SK-N-SH (cell line): ENCODE measurements around the gene TNNT3. TPM values are rescaled to one million over a fixed set of nuclear protein-coding genes. Genes with fewer than 3 reads are reported as not detected.

Experiments
- CTCF ChIA-PET: fragments of 300-600, 350-600 bp; formaldehyde crosslinking; extraction: SDS; loops from one replicate; lab custom pipeline; 2021; lab: Yijun Ruan, JAX
- POLR2A ChIA-PET: fragments of 350-600 bp; sonication (Branson Sonifier 250); formaldehyde crosslinking; extraction: SDS; loops from one replicate; lab custom pipeline; 2020; ENCODE audit warnings: antibody characterized with exemption, inconsistent platforms; lab: Yijun Ruan, JAX
- DNase-seq: peaks from one replicate; pipeline ENCODE4 v3.0.0; 2012
- H2AFZ ChIP-seq: fragments of 200-600 bp; sonication (generic); 2 replicates; pipeline ENCODE4 v1.8.1; 2016; ENCODE audit warnings: antibody characterized with exemption, mild to moderate bottlenecking, low read depth
- H3F3A ChIP-seq: fragments of 200-600 bp; sonication (generic); replicated peaks from 2 replicates; pipeline ENCODE3; 2016; ENCODE audit warnings: antibody characterized with exemption, mild to moderate bottlenecking; ENCODE audit not compliant: insufficient read depth
- H3K27ac ChIP-seq, 2 experiments: fragments of 200-500 bp in 1 of 2; fragments of 200-600 bp in 1 of 2; sonication (Bioruptor generic) in 1 of 2; sonication (generic), shearing (Covaris generic) in 1 of 2; 2 replicates each; pipeline versions ENCODE4 v1.5.1 to v1.6.1; 2014 to 2016; ENCODE audit warnings: low read depth in 2 of 2, inconsistent platforms in 1 of 2, low read length in 1 of 2, mild to moderate bottlenecking in 1 of 2, mixed read lengths in 1 of 2
- H3K27me3 ChIP-seq: fragments of 200-600 bp; sonication (generic), shearing (Covaris generic); 2 replicates; pipeline ENCODE4 v1.6.1; 2016; ENCODE audit warnings: mixed run types; ENCODE audit not compliant: insufficient read depth
- H3K36me3 ChIP-seq, 2 experiments: fragments of 200-500 bp in 1 of 2; fragments of 200-600 bp in 1 of 2; sonication (Bioruptor generic) in 1 of 2; sonication (generic) in 1 of 2; replicated peaks in 1 of 2; 2 replicates each; pipeline versions ENCODE3 to v1.5.1; 2014 to 2016; ENCODE audit warnings: low read length in 1 of 2, mild to moderate bottlenecking in 1 of 2; ENCODE audit not compliant: insufficient read depth in 2 of 2, control insufficient read depth in 1 of 2
- H3K4me1 ChIP-seq, 2 experiments: fragments of 200-500 bp in 1 of 2; fragments of 200-600 bp in 1 of 2; sonication (Bioruptor generic) in 1 of 2; sonication (generic), shearing (Covaris generic) in 1 of 2; 2 replicates each; pipeline versions ENCODE4 v1.5.1 to v1.6.1; 2014 to 2016; ENCODE audit warnings: low read depth in 1 of 2, low read length in 1 of 2, mixed run types in 1 of 2; ENCODE audit not compliant: insufficient read depth in 2 of 2, control insufficient read depth in 1 of 2
- H3K4me2 ChIP-seq: fragments of 200-600 bp; sonication (generic), shearing (Covaris generic); 2 replicates; pipeline ENCODE4 v1.6.1; 2017; ENCODE audit warnings: mixed run types
- H3K4me3 ChIP-seq, 2 experiments: fragments of 200-500 bp in 1 of 2; fragments of 200-600 bp in 1 of 2; sonication (Bioruptor generic) in 1 of 2; sonication (generic), shearing (Covaris generic) in 1 of 2; 2 replicates each; pipeline versions ENCODE4 v1.5.1 to v1.8.1; 2014 to 2016; ENCODE audit warnings: low read depth in 2 of 2, inconsistent platforms in 1 of 2, low read length in 1 of 2, mild to moderate bottlenecking in 1 of 2, mixed read lengths in 1 of 2, moderate library complexity in 1 of 2
- H3K79me2 ChIP-seq: fragments of 200-600 bp; sonication (generic); 2 replicates; pipeline ENCODE4 v1.8.1; 2017; ENCODE audit warnings: mild to moderate bottlenecking; ENCODE audit not compliant: insufficient read depth
- H3K9ac ChIP-seq: fragments of 200-600 bp; sonication (generic); 2 replicates; pipeline ENCODE4 v1.6.1; 2017; ENCODE audit warnings: mixed run types
- H3K9me2 ChIP-seq: fragments of 200-600 bp; sonication (generic); 2 replicates; pipeline ENCODE4 v1.6.1; 2017; ENCODE audit warnings: mixed run types
- H3K9me3 ChIP-seq: fragments of 200-600 bp; sonication (generic); 2 replicates; pipeline ENCODE4 v1.6.1; 2017; ENCODE audit warnings: mixed run types, mild to moderate bottlenecking, moderate library complexity
- H4K20me1 ChIP-seq: fragments of 200-600 bp; sonication (generic); 2 replicates; pipeline ENCODE4 v1.6.1; 2017; ENCODE audit warnings: mild to moderate bottlenecking, mixed run types; ENCODE audit not compliant: insufficient read depth
- EZH2phosphoT487 ChIP-seq: fragments of 200-600 bp; sonication (generic); IDR thresholded peaks from 2 replicates; pipeline ENCODE4 v1.6.1; 2017; ENCODE audit warnings: low read depth, mixed run types, mild to moderate bottlenecking, antibody characterized with exemption, moderate library complexity, borderline replicate concordance
- FOSL2 ChIP-seq: IDR thresholded peaks from 2 replicates; pipeline ENCODE4 v1.4.0; 2012; ENCODE audit warnings: low read depth, mild to moderate bottlenecking, moderate library complexity, borderline replicate concordance
- FOXJ3 ChIP-seq: sonication (generic); formaldehyde crosslinking; IDR thresholded peaks from 2 replicates; pipeline ENCODE4 v1.5.1; 2020; ENCODE audit warnings: mild to moderate bottlenecking, missing genetic modification reagents
- JUND ChIP-seq: IDR thresholded peaks from 2 replicates; pipeline ENCODE4 v1.4.0; 2012
- NFIC ChIP-seq: IDR thresholded peaks from 2 replicates; pipeline ENCODE4 v1.4.0; 2012; ENCODE audit warnings: borderline replicate concordance
- NRF1 ChIP-seq: IDR thresholded peaks from 2 replicates; pipeline ENCODE4 v1.6.1; 2012; ENCODE audit warnings: low read depth, mild to moderate bottlenecking, low read length
- RAD21 ChIP-seq: IDR thresholded peaks from 2 replicates; pipeline ENCODE4 v1.6.1; 2012; ENCODE audit warnings: mild to moderate bottlenecking, low read length
- TEAD4 ChIP-seq: IDR thresholded peaks from 2 replicates; pipeline ENCODE4 v1.4.0; 2012; ENCODE audit warnings: mild to moderate bottlenecking, borderline replicate concordance; ENCODE audit not compliant: insufficient read depth
- YY1 ChIP-seq: IDR thresholded peaks from 2 replicates; pipeline ENCODE4 v1.4.0; 2012; ENCODE audit warnings: low read depth, mild to moderate bottlenecking
- WGBS: methylation state at CpG from one replicate; pipeline ENCODE4 v1.1.6; 2017; ENCODE audit warnings: low lambda C conversion rate; 5-methylcytosine and 5-hydroxymethylcytosine counted together
- polyA plus RNA-seq, 3 experiments: library from polyadenylated mRNA; depleted of rRNA; stranded (reverse); fragments of >200 nt; gene quantifications; 2 replicates each; pipeline ENCODE4 v1.2.3, GENCODE V29; 2012
- TF ChIP-seq, protein P1 (sequence below): IDR thresholded peaks from 2 replicates; pipeline ENCODE4; 2012
- TF ChIP-seq, protein P2 (sequence below): IDR thresholded peaks from 2 replicates; pipeline ENCODE4 v1.6.1; 2012; ENCODE audit warnings: mild to moderate bottlenecking, low read depth, low read length, moderate library complexity

The TNNT3 gene
- polyA plus RNA-seq, 1 of the 3 experiments (the other 2 are of a cell fraction) = not detected

DNA sequence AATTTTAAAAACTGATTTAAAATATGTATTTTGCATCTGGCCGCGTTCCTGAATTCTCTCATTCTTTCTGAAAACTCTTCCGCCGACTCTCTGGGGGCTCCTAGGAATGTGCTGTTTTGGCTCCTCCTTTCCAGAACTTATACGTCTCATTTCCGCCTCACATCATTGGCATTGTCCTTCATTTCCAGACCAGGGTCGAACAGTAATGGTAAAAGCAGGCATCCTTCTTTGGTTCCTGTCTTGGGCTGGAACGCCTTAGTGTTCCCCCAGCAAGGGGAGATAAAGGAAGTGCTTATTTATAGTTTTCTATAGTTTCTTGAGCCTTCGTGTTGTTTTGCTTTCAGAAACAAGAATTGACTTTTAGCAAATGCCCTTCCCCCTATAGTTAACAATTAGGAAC, 10.9 kb upstream of the TNNT3 start:
- ChIA-PET CTCF (interaction anchor here (1.1 to 5.1 kb wide), 3 partner anchors 10 to 37 kb away, joined by 3 to 16 read pairs (median 4); no protein-coding TSS in a partner anchor), POLR2A (no interaction called here)
- Histone ChIP-seq H3K4me3 (no peak overlapping the region), H3K4me1 (no peaks in the 10 kb centered on the region; a peak in 1 of 4 replicates), H4K20me1 (no peaks in the 10 kb centered on the region), H3F3A (no peaks in the 10 kb centered on the region), H3K9me3 (no peaks in the 10 kb centered on the region), H3K79me2 (no peaks in the 10 kb centered on the region), H3K27ac (no peak overlapping the region), H2AFZ (no peak overlapping the region), H3K36me3 (no peaks in the 10 kb centered on the region), H3K9me2 (no peaks in the 10 kb centered on the region), H3K9ac (no peak overlapping the region), H3K27me3 (0 out of 2 replicates have a peak, but pooled peaks cover 17% of the 10 kb centered on the region), H3K4me2 (no peak overlapping the region)
- no peak for DNase-seq
- 64% methylated on average over 9 of the region's 9 CpGs for WGBS
- TF ChIP-seq EZH2phosphoT487 = no peak
- no peak for TF ChIP-seq RAD21
- no peak for TF ChIP-seq YY1
- TF ChIP-seq FOXJ3 (CRISPR knock-in tag) = no peak
- TF ChIP-seq NRF1 = no peak
- TF ChIP-seq, protein P1, sequence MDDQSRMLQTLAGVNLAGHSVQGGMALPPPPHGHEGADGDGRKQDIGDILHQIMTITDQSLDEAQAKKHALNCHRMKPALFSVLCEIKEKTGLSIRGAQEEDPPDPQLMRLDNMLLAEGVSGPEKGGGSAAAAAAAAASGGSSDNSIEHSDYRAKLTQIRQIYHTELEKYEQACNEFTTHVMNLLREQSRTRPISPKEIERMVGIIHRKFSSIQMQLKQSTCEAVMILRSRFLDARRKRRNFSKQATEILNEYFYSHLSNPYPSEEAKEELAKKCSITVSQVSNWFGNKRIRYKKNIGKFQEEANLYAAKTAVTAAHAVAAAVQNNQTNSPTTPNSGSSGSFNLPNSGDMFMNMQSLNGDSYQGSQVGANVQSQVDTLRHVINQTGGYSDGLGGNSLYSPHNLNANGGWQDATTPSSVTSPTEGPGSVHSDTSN = no peak
- TF ChIP-seq TEAD4 = no peak

DNA sequence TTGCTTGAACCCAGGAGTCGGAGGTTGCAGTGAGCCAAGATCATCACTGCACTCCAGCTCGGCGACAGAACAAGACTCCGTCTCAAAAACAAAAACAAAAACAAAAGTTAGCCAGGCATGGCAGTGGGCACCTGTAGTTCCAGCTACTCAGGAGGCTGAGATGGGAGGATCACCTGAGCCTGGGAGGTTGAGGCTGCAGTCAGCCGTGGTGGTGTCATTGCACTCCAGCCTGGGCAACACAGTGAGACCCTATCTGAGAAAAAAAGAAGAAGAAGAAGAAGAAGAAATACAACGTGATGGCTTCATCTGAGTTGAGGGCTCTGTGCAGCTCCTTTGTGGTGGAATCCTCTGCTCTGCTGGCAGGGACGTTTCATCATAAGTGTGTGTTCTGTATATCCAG, 10.0 kb upstream of the TNNT3 start:
- ChIA-PET POLR2A (no interaction called here), CTCF (interaction anchor here (1.1 to 5.1 kb wide), 2 partner anchors 11 to 36 kb away, joined by 4 to 16 read pairs; no protein-coding TSS in a partner anchor)

More for the DNA sequence above, 10.0 kb upstream of the TNNT3 start:
- no peaks in the 10 kb centered on the region for H3K79me2 ChIP-seq
- no peaks in the 10 kb centered on the region for H3K4me1 ChIP-seq
- no peak overlapping the region for H2AFZ ChIP-seq
- H3K9ac ChIP-seq = no peak overlapping the region
- no peaks in the 10 kb centered on the region for H3K9me3 ChIP-seq
- no peaks in the 10 kb centered on the region for H3K9me2 ChIP-seq
- H3K27me3 ChIP-seq = 0 out of 2 replicates have a peak, but pooled peaks cover 13% of the 10 kb centered on the region
- no peaks in the 10 kb centered on the region for H4K20me1 ChIP-seq
- no peaks in the 10 kb centered on the region for H3F3A ChIP-seq
- DNase-seq = no peak
- no peak for TF ChIP-seq RAD21
- no peak for TF ChIP-seq JUND
- no peak for TF ChIP-seq TEAD4
- no peak for TF ChIP-seq FOSL2
- TF ChIP-seq, protein P2, sequence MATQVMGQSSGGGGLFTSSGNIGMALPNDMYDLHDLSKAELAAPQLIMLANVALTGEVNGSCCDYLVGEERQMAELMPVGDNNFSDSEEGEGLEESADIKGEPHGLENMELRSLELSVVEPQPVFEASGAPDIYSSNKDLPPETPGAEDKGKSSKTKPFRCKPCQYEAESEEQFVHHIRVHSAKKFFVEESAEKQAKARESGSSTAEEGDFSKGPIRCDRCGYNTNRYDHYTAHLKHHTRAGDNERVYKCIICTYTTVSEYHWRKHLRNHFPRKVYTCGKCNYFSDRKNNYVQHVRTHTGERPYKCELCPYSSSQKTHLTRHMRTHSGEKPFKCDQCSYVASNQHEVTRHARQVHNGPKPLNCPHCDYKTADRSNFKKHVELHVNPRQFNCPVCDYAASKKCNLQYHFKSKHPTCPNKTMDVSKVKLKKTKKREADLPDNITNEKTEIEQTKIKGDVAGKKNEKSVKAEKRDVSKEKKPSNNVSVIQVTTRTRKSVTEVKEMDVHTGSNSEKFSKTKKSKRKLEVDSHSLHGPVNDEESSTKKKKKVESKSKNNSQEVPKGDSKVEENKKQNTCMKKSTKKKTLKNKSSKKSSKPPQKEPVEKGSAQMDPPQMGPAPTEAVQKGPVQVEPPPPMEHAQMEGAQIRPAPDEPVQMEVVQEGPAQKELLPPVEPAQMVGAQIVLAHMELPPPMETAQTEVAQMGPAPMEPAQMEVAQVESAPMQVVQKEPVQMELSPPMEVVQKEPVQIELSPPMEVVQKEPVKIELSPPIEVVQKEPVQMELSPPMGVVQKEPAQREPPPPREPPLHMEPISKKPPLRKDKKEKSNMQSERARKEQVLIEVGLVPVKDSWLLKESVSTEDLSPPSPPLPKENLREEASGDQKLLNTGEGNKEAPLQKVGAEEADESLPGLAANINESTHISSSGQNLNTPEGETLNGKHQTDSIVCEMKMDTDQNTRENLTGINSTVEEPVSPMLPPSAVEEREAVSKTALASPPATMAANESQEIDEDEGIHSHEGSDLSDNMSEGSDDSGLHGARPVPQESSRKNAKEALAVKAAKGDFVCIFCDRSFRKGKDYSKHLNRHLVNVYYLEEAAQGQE = no peak
- no peak for TF ChIP-seq NFIC
- TF ChIP-seq YY1 = no peak
- no peaks in the 10 kb centered on the region for H3K36me3 ChIP-seq
- no peak overlapping the region for H3K4me2 ChIP-seq
- no peak overlapping the region for H3K4me3 ChIP-seq
- H3K27ac ChIP-seq = no peak overlapping the region
- 72% methylated on average over 7 of the region's 7 CpGs for WGBS
